ENCODE data around the gene OTOP2.
A peak's percentile ranks its signal among the peaks of the same experiment; 100 is the strongest.

Gene OTOP2

DNA sequence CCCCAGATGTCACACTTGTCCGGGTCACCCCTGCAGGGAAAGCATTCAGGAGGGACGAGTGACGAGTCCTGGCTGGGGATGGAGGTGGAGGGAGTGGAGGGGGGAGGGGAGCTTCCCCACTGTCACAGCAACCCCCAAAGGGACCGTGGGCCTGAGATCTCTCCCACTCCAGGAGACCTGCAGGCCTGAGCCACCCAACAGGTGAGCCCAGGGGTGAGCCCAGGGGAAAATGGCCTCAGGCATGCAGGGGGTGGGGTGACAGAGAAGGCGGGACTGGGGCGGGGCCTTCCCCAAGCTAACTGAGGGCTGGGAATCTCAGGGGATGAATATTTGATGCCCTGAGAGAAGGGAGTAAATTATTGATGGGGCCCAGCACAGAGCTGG, 3.4 kb upstream of the OTOP2 start:
- in situ Hi-C loops (cut with MboI; ENCODE audit: low pct_unique_long_range_greater_than_20kb, low sequenced_read_pairs, unreplicated experiment) = no loop called here
- TF ChIP-seq, protein P1, sequence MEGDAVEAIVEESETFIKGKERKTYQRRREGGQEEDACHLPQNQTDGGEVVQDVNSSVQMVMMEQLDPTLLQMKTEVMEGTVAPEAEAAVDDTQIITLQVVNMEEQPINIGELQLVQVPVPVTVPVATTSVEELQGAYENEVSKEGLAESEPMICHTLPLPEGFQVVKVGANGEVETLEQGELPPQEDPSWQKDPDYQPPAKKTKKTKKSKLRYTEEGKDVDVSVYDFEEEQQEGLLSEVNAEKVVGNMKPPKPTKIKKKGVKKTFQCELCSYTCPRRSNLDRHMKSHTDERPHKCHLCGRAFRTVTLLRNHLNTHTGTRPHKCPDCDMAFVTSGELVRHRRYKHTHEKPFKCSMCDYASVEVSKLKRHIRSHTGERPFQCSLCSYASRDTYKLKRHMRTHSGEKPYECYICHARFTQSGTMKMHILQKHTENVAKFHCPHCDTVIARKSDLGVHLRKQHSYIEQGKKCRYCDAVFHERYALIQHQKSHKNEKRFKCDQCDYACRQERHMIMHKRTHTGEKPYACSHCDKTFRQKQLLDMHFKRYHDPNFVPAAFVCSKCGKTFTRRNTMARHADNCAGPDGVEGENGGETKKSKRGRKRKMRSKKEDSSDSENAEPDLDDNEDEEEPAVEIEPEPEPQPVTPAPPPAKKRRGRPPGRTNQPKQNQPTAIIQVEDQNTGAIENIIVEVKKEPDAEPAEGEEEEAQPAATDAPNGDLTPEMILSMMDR (IDR thresholded peaks at IDR 0.05; ENCODE audit: extremely low read depth, insufficient read depth, missing control alignments) = no peak
- DNase-seq (ENCODE audit: low spot score) = no peak

DNA sequence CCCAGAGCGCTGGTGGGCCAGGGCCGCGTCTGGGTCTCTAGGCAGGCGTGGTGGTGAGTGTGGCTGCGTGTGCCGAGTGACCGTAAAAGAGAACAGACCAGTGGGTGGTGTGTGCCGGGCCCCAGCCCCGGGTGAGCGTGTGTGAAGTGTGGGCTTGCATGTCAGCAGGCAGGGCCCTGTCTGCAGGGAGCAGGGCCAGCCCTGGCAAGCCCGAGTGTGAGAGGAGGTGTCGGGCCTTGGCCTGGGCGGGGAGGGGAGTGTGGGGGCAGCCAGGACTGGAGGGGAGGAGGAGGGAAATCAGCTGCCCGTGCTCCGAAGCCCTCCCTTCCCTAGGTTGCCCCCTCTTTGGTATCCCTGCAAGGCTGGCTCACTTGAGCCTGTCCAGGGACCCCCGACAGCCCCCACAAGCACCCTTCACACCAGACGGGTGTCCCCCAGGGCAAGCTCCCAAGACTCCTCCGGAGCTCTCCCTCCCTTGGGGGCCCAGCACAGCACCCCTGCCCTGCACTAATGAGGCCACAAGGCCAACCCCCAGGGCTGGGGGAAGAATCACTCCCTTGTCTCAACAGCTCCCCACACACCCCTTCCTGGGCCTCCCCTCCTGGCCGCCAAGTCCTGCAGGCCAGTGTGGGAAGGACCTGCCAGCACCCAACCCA, 2.9 kb upstream of the OTOP2 start:
- TF ChIP-seq, protein P1 (IDR thresholded peaks at IDR 0.05; ENCODE audit: extremely low read depth, insufficient read depth, missing control alignments) = no peak
- in situ Hi-C loops (cut with MboI; ENCODE audit: low pct_unique_long_range_greater_than_20kb, low sequenced_read_pairs, unreplicated experiment) = no loop called here
- no peak for DNase-seq (ENCODE audit: low spot score)

DNA sequence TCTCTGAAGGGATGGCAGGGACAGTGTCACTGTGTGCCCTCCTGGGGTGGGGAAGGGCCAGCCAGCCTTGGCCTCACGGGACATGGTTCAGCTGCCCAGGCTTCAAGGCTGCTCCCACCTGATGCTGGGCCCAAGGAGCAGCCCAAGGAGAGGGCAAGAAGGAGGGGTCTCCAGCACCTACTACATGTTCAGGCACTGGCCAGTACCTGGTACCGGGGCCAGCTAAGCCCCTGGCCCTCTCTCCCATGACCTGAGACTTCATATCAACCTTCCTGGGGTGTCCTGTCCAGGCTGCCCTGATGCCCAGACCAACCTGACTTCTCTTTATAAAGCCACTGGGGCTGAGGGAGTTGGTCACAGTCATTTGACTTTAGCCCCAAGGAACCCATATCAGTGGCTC, 2.3 kb upstream of the OTOP2 start:
- DNase-seq (ENCODE audit: low spot score) = no peak
- TF ChIP-seq, protein P1 (IDR thresholded peaks at IDR 0.05; ENCODE audit: extremely low read depth, insufficient read depth, missing control alignments) = no peak
- in situ Hi-C loops (cut with MboI; ENCODE audit: low pct_unique_long_range_greater_than_20kb, low sequenced_read_pairs, unreplicated experiment) = no loop called here

DNA sequence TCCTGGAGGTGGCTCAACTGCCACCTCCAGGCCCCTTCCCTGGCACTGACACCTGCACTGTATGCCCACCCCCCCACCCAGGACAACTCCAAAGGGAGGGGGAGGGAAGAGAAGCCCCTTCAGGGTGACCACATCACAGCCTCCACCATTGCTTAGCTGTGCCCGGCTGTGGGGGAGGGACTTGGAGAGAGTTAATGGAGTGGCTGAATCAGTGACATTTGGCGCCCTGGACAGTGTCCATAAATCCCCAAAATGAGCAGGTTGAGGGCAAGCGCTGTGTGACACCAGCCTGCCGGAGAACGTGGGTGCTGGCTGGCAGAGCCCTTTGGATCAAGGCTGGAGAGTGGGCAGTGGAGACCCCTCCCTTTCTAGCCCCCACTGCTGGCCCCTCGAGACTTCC, 1.9 kb upstream of the OTOP2 start:
- TF ChIP-seq, protein P1 (IDR thresholded peaks at IDR 0.05; ENCODE audit: extremely low read depth, insufficient read depth, missing control alignments) = no peak
- DNase-seq (ENCODE audit: low spot score) = no peak
- in situ Hi-C loops (cut with MboI; ENCODE audit: low pct_unique_long_range_greater_than_20kb, low sequenced_read_pairs, unreplicated experiment) = no loop called here

DNA sequence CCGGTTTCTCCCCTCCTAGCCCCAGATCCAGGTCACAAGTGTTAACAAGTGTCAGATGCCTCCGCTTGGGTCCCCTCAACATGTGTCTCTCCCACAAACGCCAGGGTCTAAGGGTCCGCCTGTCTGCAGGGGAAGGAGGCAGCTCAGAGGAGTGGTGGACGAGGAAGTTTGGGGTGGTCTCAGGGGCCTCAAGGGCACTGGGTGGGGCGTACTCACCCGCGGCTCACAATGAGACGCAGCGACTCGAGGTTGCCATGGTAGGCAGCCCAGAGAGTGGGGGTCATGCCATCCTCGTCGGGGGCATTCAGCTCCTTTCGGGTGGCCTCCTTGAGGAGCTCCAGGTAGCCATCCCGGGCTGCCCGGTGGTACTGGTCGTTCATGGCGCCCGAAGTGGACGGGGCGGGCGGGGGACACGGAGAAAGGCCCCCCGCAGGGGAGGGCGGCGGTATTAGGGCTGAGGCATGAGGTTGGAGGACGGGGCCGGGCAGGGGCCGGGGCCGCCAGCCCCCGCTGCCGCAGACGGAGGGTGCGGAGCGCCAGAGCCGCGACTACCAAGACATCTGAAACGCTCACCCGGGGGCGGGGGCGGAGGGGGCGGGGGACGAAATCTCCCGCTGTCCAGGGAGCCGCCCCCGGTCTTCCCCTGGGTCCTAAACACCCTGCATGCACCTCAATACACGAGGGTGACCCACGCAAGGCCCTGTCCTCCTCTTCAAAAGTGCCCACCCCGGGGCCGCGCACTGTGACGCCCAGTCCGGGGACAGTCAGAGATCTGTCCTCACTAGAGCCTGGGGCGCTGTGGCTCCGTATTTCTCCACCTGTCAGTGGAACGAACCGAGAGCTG, 1.2 kb upstream of the OTOP2 start, which contains the start of gene USH1G:
Gene USH1G, minus strand, starts transcription at position 562 of the 844 bp plus-strand sequence. Its CDS starts 182 bp downstream, at position 380.
- in situ Hi-C loops (cut with MboI; ENCODE audit: low pct_unique_long_range_greater_than_20kb, low sequenced_read_pairs, unreplicated experiment) = no loop called here
- TF ChIP-seq, protein P1 (IDR thresholded peaks at IDR 0.05; ENCODE audit: extremely low read depth, insufficient read depth, missing control alignments) = no peak
- peak; percentile 84 for DNase-seq (ENCODE audit: low spot score)

DNA sequence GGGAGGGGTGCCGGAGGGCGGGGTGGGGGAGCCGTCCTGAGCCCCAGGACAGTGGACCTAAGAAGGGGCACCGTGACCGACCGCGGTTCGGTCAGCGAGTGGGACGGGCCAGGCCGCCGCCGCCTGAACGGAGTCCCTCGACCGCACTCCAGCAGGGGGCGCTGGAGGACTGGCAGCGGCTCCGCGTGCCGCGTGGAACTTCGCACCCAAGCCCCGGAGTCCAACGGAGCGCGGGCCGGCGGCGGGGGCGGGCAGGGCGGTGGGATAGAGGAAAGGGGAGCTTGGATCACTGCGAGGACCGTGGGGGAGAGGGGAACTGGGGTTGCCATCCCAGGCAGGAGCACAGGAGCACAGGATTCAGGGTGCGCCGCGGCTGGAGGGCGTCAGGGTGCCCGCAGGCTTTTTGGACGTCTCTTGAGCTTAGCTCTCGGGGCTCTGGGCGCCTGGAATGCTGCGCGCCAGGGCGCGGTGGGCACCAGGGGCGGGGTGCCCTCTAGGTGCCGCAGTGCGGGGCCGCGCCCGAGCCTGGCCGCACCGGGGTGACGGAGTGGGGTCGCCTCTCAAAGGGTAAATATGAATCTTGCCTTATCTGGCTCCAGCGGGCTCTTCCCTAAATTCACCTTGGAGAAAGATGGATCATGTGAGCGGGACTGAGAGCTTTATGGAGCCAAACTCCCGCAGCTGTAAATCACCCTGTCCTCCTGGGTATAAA, 379 bp upstream of the OTOP2 start:
- in situ Hi-C loops (cut with MboI; ENCODE audit: low pct_unique_long_range_greater_than_20kb, low sequenced_read_pairs, unreplicated experiment) = no loop called here
- TF ChIP-seq, protein P1 (IDR thresholded peaks at IDR 0.05; ENCODE audit: extremely low read depth, insufficient read depth, missing control alignments) = peak; percentile 92
- peak; percentile 96 for DNase-seq (ENCODE audit: low spot score)
